Mucosa of descending colon (tissue), 3 donors: ENCODE results near the gene TPBGL. TPM values are rescaled to one million over a fixed set of nuclear protein-coding genes. Genes with fewer than 3 reads are reported as not detected.
A peak's percentile ranks its signal among the peaks of the same experiment; 100 is the strongest.
"Not testable (repeated sequence)": the region's sequence is repeated elsewhere in the genome, so short reads cannot be mapped to it uniquely, and the experiment has no call there.

Source experiments
- ATAC-seq: fragments of 200-7000 bp; cut with Tn5 transposase; one replicate; pipeline ENCODE4 v1.9.1; 2020; ENCODE audit warnings: mild to moderate bottlenecking, moderate library complexity
- DNase-seq, 3 donors: peaks; one replicate each; pipeline ENCODE4 v3.0.0-alpha.2; 2020
- H3K36me3 ChIP-seq: fragments of 200-600 bp; one replicate; pipeline ENCODE4 v1.8.0; 2021; ENCODE audit warnings: low read depth, mild to moderate bottlenecking
- H3K4me1 ChIP-seq: fragments of 200-600 bp; one replicate; pipeline ENCODE4 v1.8.0; 2021; ENCODE audit warnings: low read depth, mild to moderate bottlenecking
- H3K4me3 ChIP-seq: fragments of 200-600 bp; one replicate; pipeline ENCODE4 v1.8.0; 2021; ENCODE audit warnings: mild to moderate bottlenecking
- H3K9me3 ChIP-seq: fragments of 200-600 bp; one replicate; pipeline ENCODE4 v1.8.0; 2021; ENCODE audit warnings: mild to moderate bottlenecking
- CTCF ChIP-seq: fragments of 200-600 bp; IDR thresholded peaks from one replicate; pipeline ENCODE4 v1.8.0; 2022; ENCODE audit warnings: antibody characterized with exemption, mild to moderate bottlenecking
- intact Hi-C, 2 donors: fragments of 100-400 bp; cut with DNase I in 1 of 2; cut with micrococcal nuclease in 1 of 2; formaldehyde crosslinking; loops; one replicate each; pipeline versions ENCODE4 v1.11.0 to v1.11.1; 2022; cut with DNase I, micrococcal nuclease
- total RNA-seq, 3 donors: library from RNA; stranded (reverse); fragmentation: NEBNext Ultra II Directional in 2 of 3; extraction: Animal tissue kit (Norgen Biotek cat#: 25700) in 2 of 3; gene quantifications; one replicate each; pipeline versions ENCODE4 v1.2.1 to v1.2.4, GENCODE V29; 2021 to 2023
- donor health status: DM: no; HTN: no; CAD: no; lungs with moderate emphysema.
- donor health status: DM: no; HTN: no; CAD: no.
- donor health status: DM: no; HTN: yes; CAD: no.

TPBGL gene
- total RNA-seq, 3 donors from 2014 or later, result 0.17 to 0.57 TPM; not detected in 1

- intact Hi-C loops, result no loop called here
- Histone ChIP-seq H3K36me3 (no peaks in the 10 kb centered on the region), H3K4me1 (no peaks in the 10 kb centered on the region), H3K9me3 (no peaks in the 10 kb centered on the region), H3K4me3 (no peak overlapping the region)
- DNase-seq (no peak), ATAC-seq (no peak)
- no peak for TF ChIP-seq CTCF
Measured at GRCh38 chr11:75273411-75274391, 33.1 kb downstream of the TPBGL start.

- H3K9me3 ChIP-seq, H3K4me3 ChIP-seq, H3K4me1 ChIP-seq, intact Hi-C loops, DNase-seq, H3K36me3 ChIP-seq, ATAC-seq: not testable (repeated sequence)
Measured at GRCh38 chr11:75274716-75275115, 34.1 kb downstream of the TPBGL start.

GRCh38 chr11:75275581-75275980, 35.0 kb downstream of the TPBGL start:
- ATAC-seq, result peak; percentile 72
- no peak for TF ChIP-seq CTCF
- DNase-seq, result peak; percentile 51 to 87 (median 62)

GRCh38 chr11:75276186-75276585, 35.6 kb downstream of the TPBGL start:
- DNase-seq (no peak), ATAC-seq (no peak)
- Histone ChIP-seq H3K9me3 (no peaks in the 10 kb centered on the region), H3K4me3 (no peak overlapping the region), H3K4me1 (peaks cover 3% of the 10 kb centered on the region), H3K36me3 (no peaks in the 10 kb centered on the region)
- intact Hi-C loops, result no loop called here
- no peak for TF ChIP-seq CTCF

More at GRCh38 chr11:75275581-75275980, 35.0 kb downstream of the TPBGL start:
- Histone ChIP-seq H3K4me3 (no peak overlapping the region), H3K36me3 (no peaks in the 10 kb centered on the region), H3K4me1 (no peaks in the 10 kb centered on the region), H3K9me3 (no peaks in the 10 kb centered on the region)
- intact Hi-C loops, result no loop called here

- no peak for TF ChIP-seq CTCF
- H3K4me1 ChIP-seq, result peaks cover 5% of the 10 kb centered on the region
- DNase-seq (no peak), ATAC-seq (no peak)
- intact Hi-C loops, result no loop called here
- no peak overlapping the region for H3K4me3 ChIP-seq
- H3K36me3 ChIP-seq, result no peaks in the 10 kb centered on the region
- H3K9me3 ChIP-seq, result no peaks in the 10 kb centered on the region
Measured at GRCh38 chr11:75276686-75277085, 36.1 kb downstream of the TPBGL start.

- Histone ChIP-seq H3K36me3 (no peaks in the 10 kb centered on the region), H3K4me1 (peaks cover 5% of the 10 kb centered on the region), H3K9me3 (no peaks in the 10 kb centered on the region), H3K4me3 (no peak overlapping the region)
- TF ChIP-seq CTCF, result no peak
- intact Hi-C loops, result no loop called here
- DNase-seq (no peak), ATAC-seq (no peak)
Measured at GRCh38 chr11:75277211-75277805, 36.7 kb downstream of the TPBGL start.
